GM19035 (cell line): ENCODE measurements around the gene SLC25A31.

ENCODE experiments used
- ATAC-seq: cut with Tn5 transposase; IDR thresholded peaks from one replicate; pipeline ENCODE4 v1.9.1; 2021; ENCODE audit not compliant: unreplicated experiment

Gene SLC25A31

GRCh38 chr4:127776620-127777019, 46.4 kb downstream of the SLC25A31 start:
- no peak for ATAC-seq

- no peak for ATAC-seq
Measured at GRCh38 chr4:127777487-127777886, 47.3 kb downstream of the SLC25A31 start.

GRCh38 chr4:127778102-127778501, 47.9 kb downstream of the SLC25A31 start:
- ATAC-seq: no peak

- no peak for ATAC-seq
Measured at GRCh38 chr4:127780598-127780997, 50.4 kb downstream of the SLC25A31 start.

GRCh38 chr4:127781300-127782024, 51.3 kb downstream of the SLC25A31 start:
- peak; percentile 36 for ATAC-seq

- peak; percentile 82 for ATAC-seq
Measured at GRCh38 chr4:127782025-127782274, 51.8 kb downstream of the SLC25A31 start.

- ATAC-seq: peak; percentile 44
Measured at GRCh38 chr4:127782275-127783025, 52.2 kb downstream of the SLC25A31 start, which contains the start of gene HSPA4L. TSS of gene HSPA4L (plus strand) at chr4:127782322. CDS start at chr4:127782551, 229 bp downstream.

GRCh38 chr4:127783026-127783769, 53.0 kb downstream of the SLC25A31 start:
- ATAC-seq: peak; percentile 5

- no peak for ATAC-seq
Measured at GRCh38 chr4:127783955-127784770, 54.0 kb downstream of the SLC25A31 start.

GRCh38 chr4:127788517-127788916, 58.3 kb downstream of the SLC25A31 start:
- ATAC-seq: no peak

GRCh38 chr4:127791391-127791790, 61.2 kb downstream of the SLC25A31 start:
- ATAC-seq: no peak

- no peak for ATAC-seq
Measured at GRCh38 chr4:127793528-127793927, 63.3 kb downstream of the SLC25A31 start.

GRCh38 chr4:127799711-127800110, 69.5 kb downstream of the SLC25A31 start:
- no peak for ATAC-seq

- ATAC-seq: no peak
Measured at GRCh38 chr4:127809173-127809800, 79.1 kb downstream of the SLC25A31 start.

GRCh38 chr4:127810551-127810950, 80.4 kb downstream of the SLC25A31 start:
- ATAC-seq: no peak

GRCh38 chr4:127822430-127822829, 92.2 kb downstream of the SLC25A31 start:
- ATAC-seq: no peak
